B cell (primary cell): ENCODE data around the gene PCDH1. TPM values are rescaled to one million over a fixed set of nuclear protein-coding genes. Genes with fewer than 3 reads are reported as not detected.
A peak's percentile ranks its signal among the peaks of the same experiment; 100 is the strongest.

Source experiments
- ATAC-seq: fragments of 200-7000 bp; cut with Tn5 transposase; one replicate; pipeline ENCODE4 v1.10.0; 2021; ENCODE audit warnings: low read depth, mild to moderate bottlenecking, moderate number of reproducible peaks, moderate library complexity
- CTCF ChIA-PET: fragments of 350-600 bp; sonication (Branson Sonifier 250); formaldehyde crosslinking; loops from one replicate; lab custom pipeline; 2021; ENCODE audit warnings: antibody characterized with exemption, inconsistent platforms; lab: Charles Lee
- POLR2A ChIA-PET: fragments of 350-600 bp; sonication (Branson Sonifier 250); formaldehyde crosslinking; loops from one replicate; lab custom pipeline; 2021; ENCODE audit warnings: antibody characterized with exemption; lab: Charles Lee
- DNase-seq: peaks from one replicate; pipeline ENCODE4 v3.0.0; 2013
- H2AFZ ChIP-seq: 2 replicates; pipeline ENCODE4 v1.6.1; 2012; ENCODE audit warnings: mild to moderate bottlenecking, low read depth, low read length; ENCODE audit not compliant: insufficient read depth, poor library complexity, severe bottlenecking
- H3K27ac ChIP-seq, 2 donors: 1 replicate in 1 of 2; 2 replicates in 1 of 2; pipeline ENCODE4 v1.5.1; 2012 to 2013; ENCODE audit warnings: low read length in 2 of 2, mild to moderate bottlenecking in 2 of 2, moderate library complexity in 1 of 2
- H3K27me3 ChIP-seq, 4 experiments: fragments of 200-600 bp in 1 of 4; sonication (generic) in 1 of 4; replicated peaks in 1 of 4; 1 replicate in 2 of 4; 2 replicates in 2 of 4; pipeline versions ENCODE4 v1.6.1 to v1.7.0; 2013 to 2016; ENCODE audit warnings: low read length in 3 of 4, mild to moderate bottlenecking in 2 of 4, mixed read lengths in 1 of 4, moderate library complexity in 1 of 4; ENCODE audit not compliant: insufficient read depth in 4 of 4, control insufficient read depth in 3 of 4; ENCODE audit errors: control extremely low read depth in 1 of 4
- H3K36me3 ChIP-seq, 2 experiments: replicated peaks in 1 of 2; 1 replicate in 1 of 2; 2 replicates in 1 of 2; pipeline versions ENCODE4 v1.6.1 to v1.7.1; 2013; ENCODE audit warnings: low read length in 1 of 2; ENCODE audit not compliant: insufficient read depth in 2 of 2, control insufficient read depth in 1 of 2; ENCODE audit errors: control extremely low read depth in 1 of 2, extremely low read depth in 1 of 2
- H3K4me1 ChIP-seq, 2 donors: fragments of 200-600 bp in 1 of 2; sonication (generic) in 1 of 2; 1 replicate in 1 of 2; 2 replicates in 1 of 2; pipeline versions ENCODE4 v1.5.1 to v1.6.1; 2013 to 2017; ENCODE audit warnings: low read length in 2 of 2; ENCODE audit not compliant: control insufficient read depth in 2 of 2, insufficient read depth in 2 of 2
- H3K4me2 ChIP-seq: replicated peaks from 2 replicates; pipeline ENCODE3; 2012; ENCODE audit warnings: mild to moderate bottlenecking, low read depth, low read length; ENCODE audit not compliant: poor library complexity, severe bottlenecking
- H3K4me3 ChIP-seq, 5 experiments: fragments of 200-600 bp in 1 of 5; sonication (generic) in 1 of 5; 1 replicate in 3 of 5; 2 replicates in 2 of 5; pipeline versions ENCODE4 v1.5.1 to v1.7.0; 2011 to 2016; ENCODE audit warnings: low read length in 4 of 5, mild to moderate bottlenecking in 4 of 5, low read depth in 2 of 5, control low read depth in 1 of 5, moderate library complexity in 1 of 5; ENCODE audit not compliant: insufficient read depth in 1 of 5; ENCODE audit errors: control extremely low read depth in 1 of 5, extremely low read depth in 1 of 5
- H3K79me2 ChIP-seq: fragments of 200-600 bp; sonication (generic); one replicate; pipeline ENCODE4 v1.6.0; 2016; ENCODE audit warnings: low read length; ENCODE audit not compliant: control insufficient read depth, insufficient read depth
- H3K9ac ChIP-seq: fragments of 200-600 bp; sonication (generic); 2 replicates; pipeline ENCODE4 v1.6.1; 2017; ENCODE audit warnings: mild to moderate bottlenecking, low read length, moderate library complexity
- H3K9me3 ChIP-seq, 3 donors: one replicate each; pipeline versions ENCODE4 v1.6.1 to v1.7.1; 2013; ENCODE audit warnings: low read length in 2 of 3; ENCODE audit not compliant: control insufficient read depth in 2 of 3, insufficient read depth in 1 of 3; ENCODE audit errors: control extremely low read depth in 1 of 3
- H4K20me1 ChIP-seq: 2 replicates; pipeline ENCODE4 v1.6.0; 2012; ENCODE audit warnings: mild to moderate bottlenecking, low read length; ENCODE audit not compliant: insufficient read depth, control insufficient read depth, poor library complexity, severe bottlenecking
- H3K27ac Mint-ChIP-seq: one replicate; pipeline ENCODE4 v1.8.0; 2021; ENCODE audit warnings: mixed read lengths
- H3K27me3 Mint-ChIP-seq: one replicate; pipeline ENCODE4 v1.8.0; 2021; ENCODE audit warnings: mixed read lengths
- H3K4me1 Mint-ChIP-seq: one replicate; pipeline ENCODE4 v1.8.0; 2021; ENCODE audit warnings: mixed read lengths
- H3K4me3 Mint-ChIP-seq: one replicate; pipeline ENCODE4 v1.8.0; 2021; ENCODE audit warnings: mixed read lengths
- H3K9me3 Mint-ChIP-seq: one replicate; pipeline ENCODE4 v1.8.0; 2022; ENCODE audit warnings: mixed read lengths; ENCODE audit not compliant: insufficient read depth
- EZH2 ChIP-seq: IDR thresholded peaks from 2 replicates; pipeline ENCODE4 v1.6.1; 2012; ENCODE audit warnings: borderline replicate concordance, low read depth, mild to moderate bottlenecking, moderate library complexity, low read length; ENCODE audit not compliant: insufficient read depth, poor library complexity, severe bottlenecking
- WGBS: methylation state at CpG from one replicate; pipeline ENCODE4 v1.1.5; 2013; ENCODE audit warnings: missing lambda C conversion rate; ENCODE audit not compliant: insufficient coverage; 5-methylcytosine and 5-hydroxymethylcytosine counted together
- intact Hi-C: fragments of 100-400 bp; cut with micrococcal nuclease; formaldehyde crosslinking; loops from one replicate; pipeline ENCODE4 v1.10.0; 2022
- polyA plus RNA-seq: library from polyadenylated mRNA; depleted of rRNA; stranded (reverse); fragments of >200 nt; gene quantifications from 2 replicates; pipeline ENCODE4 v1.2.3, GENCODE V29; 2012
- total RNA-seq, 2 donors: library from RNA; stranded (reverse); fragments of 120-200 nt in 1 of 2; gene quantifications; 1 replicate in 1 of 2; 2 replicates in 1 of 2; pipeline versions ENCODE4 v1.2.3 to v1.2.4, GENCODE V29; 2013 to 2022
- TF ChIP-seq, protein P1 (sequence below): fragments of 200-600 bp; IDR thresholded peaks from one replicate; pipeline ENCODE4 v1.8.0; 2022; ENCODE audit warnings: antibody characterized with exemption, mild to moderate bottlenecking

The PCDH1 gene
- total and polyA plus RNA-seq, 2 donors (not counting 1 experiment from before 2014, with no cell fraction given): 0.06 TPM; not detected in 1

DNA sequence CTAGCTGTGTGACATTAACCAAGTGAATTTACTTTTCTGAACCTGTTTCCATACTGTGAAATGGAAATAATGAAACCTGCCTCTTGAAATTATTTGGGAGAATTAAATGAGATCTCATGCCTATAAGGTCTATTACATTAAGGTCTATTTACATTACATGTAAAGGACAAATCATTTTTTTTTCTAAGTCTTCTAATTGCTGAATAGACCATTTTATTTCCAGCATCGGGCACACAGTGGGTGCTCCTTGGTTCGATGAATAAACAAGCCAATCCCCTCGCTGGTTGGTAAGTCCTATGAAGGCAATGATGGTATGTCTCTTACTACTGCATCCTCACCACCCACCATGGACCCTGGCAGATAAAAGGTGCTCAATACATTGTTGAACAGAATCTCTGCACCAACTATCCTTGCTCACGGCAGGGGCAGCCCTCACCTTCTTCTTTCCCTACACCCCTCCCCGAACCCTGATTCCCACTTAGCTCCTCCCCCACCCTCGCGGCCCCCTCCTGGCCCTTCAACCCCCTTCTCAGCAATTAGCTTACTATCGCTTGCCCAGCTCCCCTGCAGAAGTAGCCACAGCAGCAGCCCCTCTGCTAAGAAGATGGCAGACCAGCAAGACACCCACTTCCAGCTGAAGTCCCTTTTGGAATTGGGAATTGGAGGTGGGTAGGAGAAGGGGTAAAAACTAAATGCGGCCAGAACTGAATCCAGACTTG lies 3.0 kb downstream of the PCDH1 start:
- WGBS: 14% methylated on average over 3 of the region's 9 CpGs

More for the DNA sequence above, 3.0 kb downstream of the PCDH1 start:
- Mint-ChIP-seq H3K27me3 (peaks cover 75% of the 10 kb centered on the region), H3K27ac (no peak overlapping the region), H3K4me1 (peaks cover 29% of the 10 kb centered on the region), H3K9me3 (no peaks in the 10 kb centered on the region), H3K4me3 (peak overlapping the region; percentile 12)
- ChIA-PET CTCF (interaction anchor here (0.6 to 1.3 kb wide), 4 partner anchors 15 to 192 kb away, joined by 3 to 7 read pairs (median 3); no protein-coding TSS in a partner anchor), POLR2A (no interaction called here)
- TF ChIP-seq EZH2: no peak
- TF ChIP-seq, protein P1, sequence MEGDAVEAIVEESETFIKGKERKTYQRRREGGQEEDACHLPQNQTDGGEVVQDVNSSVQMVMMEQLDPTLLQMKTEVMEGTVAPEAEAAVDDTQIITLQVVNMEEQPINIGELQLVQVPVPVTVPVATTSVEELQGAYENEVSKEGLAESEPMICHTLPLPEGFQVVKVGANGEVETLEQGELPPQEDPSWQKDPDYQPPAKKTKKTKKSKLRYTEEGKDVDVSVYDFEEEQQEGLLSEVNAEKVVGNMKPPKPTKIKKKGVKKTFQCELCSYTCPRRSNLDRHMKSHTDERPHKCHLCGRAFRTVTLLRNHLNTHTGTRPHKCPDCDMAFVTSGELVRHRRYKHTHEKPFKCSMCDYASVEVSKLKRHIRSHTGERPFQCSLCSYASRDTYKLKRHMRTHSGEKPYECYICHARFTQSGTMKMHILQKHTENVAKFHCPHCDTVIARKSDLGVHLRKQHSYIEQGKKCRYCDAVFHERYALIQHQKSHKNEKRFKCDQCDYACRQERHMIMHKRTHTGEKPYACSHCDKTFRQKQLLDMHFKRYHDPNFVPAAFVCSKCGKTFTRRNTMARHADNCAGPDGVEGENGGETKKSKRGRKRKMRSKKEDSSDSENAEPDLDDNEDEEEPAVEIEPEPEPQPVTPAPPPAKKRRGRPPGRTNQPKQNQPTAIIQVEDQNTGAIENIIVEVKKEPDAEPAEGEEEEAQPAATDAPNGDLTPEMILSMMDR: no peak
- no peak overlapping the region for H3K4me2 ChIP-seq
- no peak for ATAC-seq
- intact Hi-C loops: loop anchor here (5.0 kb wide), 1 partner anchor 47 kb away; the partner anchor contains the start of gene DELE1
- no peak overlapping the region for H2AFZ ChIP-seq
- no peak overlapping the region for H3K27ac ChIP-seq
- DNase-seq: no peak
- H3K4me1 ChIP-seq: peaks cover 34 to 36% of the 10 kb centered on the region in 2 donors
- H3K9ac ChIP-seq: no peak overlapping the region
- no peaks in the 10 kb centered on the region for H3K79me2 ChIP-seq
- peaks cover 5% of the 10 kb centered on the region for H4K20me1 ChIP-seq
- no peaks in the 10 kb centered on the region for H3K36me3 ChIP-seq
- peaks cover 0 to 69% (median 37%) of the 10 kb centered on the region in 4 experiments for H3K27me3 ChIP-seq
- no peak overlapping the region for H3K4me3 ChIP-seq
- peaks cover 0 to 12% (median 0%) of the 10 kb centered on the region in 3 donors for H3K9me3 ChIP-seq
